22Rv1 (cell line): ENCODE data around the gene EZH2.

Experiments
- H3K27ac ChIP-seq: fragments of 450-650 bp; 2 replicates; pipeline ENCODE4 v1.5.1; 2017
- ZFX ChIP-seq: fragments of 450-650 bp; IDR thresholded peaks from 2 replicates; pipeline ENCODE4 v1.6.1; 2017; ENCODE audit warnings: antibody characterized with exemption, borderline replicate concordance
- TF ChIP-seq, protein P1 (sequence below): fragments of 450-650 bp; IDR thresholded peaks from 2 replicates; pipeline ENCODE4 v1.5.1; 2017; ENCODE audit warnings: mild to moderate bottlenecking

Gene EZH2

DNA sequence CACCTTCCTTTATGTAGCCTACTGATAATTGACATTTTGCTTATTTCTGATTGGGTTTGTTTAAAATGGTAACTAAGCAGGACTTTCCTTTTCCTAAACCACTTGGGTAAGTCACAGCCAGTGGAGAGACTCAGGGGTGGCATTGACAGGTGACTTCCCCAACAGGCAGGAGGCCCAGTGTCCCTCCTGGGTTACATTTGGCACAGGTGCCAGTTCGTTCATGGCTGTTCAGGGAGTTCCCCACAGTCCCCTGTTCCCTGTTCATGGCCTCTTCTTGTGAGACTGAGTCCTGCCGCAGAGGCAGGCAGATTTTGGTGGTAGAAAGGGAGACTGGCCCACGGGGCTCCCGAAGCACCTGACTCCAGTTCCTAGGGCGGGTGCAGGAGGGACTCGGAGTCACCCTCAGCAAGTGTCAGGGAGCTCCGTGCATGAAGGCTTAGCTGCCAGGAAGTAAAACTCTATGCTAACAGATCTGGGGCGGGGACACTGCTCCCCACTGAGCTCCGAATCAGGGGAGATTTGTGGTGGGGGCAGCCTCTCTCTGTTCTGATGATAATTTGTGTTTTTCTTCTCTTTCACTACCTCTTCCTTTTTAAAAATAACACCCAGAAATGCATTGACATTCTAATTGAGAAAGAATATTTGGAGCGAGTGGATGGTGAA lies 84.1 kb downstream of the EZH2 start:
- TF ChIP-seq ZFX = no peak
- TF ChIP-seq, protein P1, sequence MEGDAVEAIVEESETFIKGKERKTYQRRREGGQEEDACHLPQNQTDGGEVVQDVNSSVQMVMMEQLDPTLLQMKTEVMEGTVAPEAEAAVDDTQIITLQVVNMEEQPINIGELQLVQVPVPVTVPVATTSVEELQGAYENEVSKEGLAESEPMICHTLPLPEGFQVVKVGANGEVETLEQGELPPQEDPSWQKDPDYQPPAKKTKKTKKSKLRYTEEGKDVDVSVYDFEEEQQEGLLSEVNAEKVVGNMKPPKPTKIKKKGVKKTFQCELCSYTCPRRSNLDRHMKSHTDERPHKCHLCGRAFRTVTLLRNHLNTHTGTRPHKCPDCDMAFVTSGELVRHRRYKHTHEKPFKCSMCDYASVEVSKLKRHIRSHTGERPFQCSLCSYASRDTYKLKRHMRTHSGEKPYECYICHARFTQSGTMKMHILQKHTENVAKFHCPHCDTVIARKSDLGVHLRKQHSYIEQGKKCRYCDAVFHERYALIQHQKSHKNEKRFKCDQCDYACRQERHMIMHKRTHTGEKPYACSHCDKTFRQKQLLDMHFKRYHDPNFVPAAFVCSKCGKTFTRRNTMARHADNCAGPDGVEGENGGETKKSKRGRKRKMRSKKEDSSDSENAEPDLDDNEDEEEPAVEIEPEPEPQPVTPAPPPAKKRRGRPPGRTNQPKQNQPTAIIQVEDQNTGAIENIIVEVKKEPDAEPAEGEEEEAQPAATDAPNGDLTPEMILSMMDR = no peak
- H3K27ac ChIP-seq = no peak overlapping the region

DNA sequence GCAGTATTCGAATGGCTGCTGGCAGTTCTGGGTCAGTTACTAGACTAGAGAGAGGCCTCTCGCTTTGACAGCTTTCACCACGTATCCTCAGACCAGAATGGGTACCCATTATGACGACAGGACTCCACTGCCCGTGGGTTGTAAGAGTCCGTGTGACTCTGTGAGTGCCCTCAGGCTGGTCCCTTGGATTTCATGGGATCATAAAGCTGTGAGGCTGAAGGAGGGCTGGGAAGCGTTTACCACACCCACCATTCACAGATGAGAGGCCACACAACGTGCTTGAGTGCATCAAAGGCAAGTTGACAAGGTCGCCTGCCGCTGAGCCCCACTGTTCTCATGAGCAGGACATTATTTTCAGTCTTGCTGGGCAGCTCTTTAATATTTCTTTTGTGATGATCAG lies 87.2 kb downstream of the EZH2 start:
- no peak overlapping the region for H3K27ac ChIP-seq
- TF ChIP-seq ZFX = no peak

DNA sequence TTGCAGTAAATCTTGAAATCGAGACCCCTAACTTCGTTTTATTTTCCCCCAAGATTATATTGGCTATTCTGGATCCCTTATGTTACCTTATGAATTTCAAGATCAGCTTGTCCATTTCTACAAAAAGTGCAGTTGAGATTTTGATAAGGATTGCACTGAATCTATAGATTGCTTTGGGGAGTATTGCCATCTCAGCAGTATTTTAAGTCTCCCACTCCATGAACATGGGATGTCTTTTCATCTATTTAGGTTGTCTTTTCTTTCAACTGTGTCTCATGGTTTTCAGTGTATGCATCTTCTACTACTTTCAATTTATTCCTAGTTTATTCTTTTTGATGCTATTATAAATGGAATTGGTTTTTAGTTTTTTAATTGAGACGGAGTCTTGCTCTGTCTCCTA lies 89.6 kb downstream of the EZH2 start:
- TF ChIP-seq ZFX = no peak
- TF ChIP-seq, protein P1 = no peak

GRCh38 chr7:148793590-148793989 lies 90.5 kb downstream of the EZH2 start:
- TF ChIP-seq, protein P1 = no peak
- no peak for TF ChIP-seq ZFX
- H3K27ac ChIP-seq = no peak overlapping the region

More for the DNA sequence above, 89.6 kb downstream of the EZH2 start:
- no peak overlapping the region for H3K27ac ChIP-seq

GRCh38 chr7:148791546-148791945 lies 92.5 kb downstream of the EZH2 start:
- no peak overlapping the region for H3K27ac ChIP-seq
- TF ChIP-seq ZFX = no peak
- TF ChIP-seq, protein P1 = no peak

DNA sequence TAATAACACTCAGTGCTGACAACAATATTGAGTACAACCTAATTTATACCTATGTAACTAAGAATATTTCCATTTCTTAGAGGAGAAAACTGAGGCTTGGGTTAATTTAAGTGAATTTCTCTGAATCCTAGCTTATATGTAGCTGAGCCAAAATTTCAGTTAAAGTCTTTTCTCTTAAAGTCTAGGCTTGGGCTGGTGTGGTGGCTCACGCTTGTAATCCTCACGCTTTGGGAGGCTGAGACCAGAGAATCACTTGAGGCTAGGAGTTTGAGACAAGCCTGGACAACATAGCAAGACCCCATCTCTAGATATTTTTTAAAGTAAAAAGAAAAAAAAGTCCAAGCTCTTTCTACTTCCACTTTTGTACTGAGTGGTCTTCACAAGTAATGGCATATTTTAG lies 93.2 kb downstream of the EZH2 start:
- H3K27ac ChIP-seq = no peak overlapping the region
- TF ChIP-seq, protein P1 = no peak
- TF ChIP-seq ZFX = no peak

DNA sequence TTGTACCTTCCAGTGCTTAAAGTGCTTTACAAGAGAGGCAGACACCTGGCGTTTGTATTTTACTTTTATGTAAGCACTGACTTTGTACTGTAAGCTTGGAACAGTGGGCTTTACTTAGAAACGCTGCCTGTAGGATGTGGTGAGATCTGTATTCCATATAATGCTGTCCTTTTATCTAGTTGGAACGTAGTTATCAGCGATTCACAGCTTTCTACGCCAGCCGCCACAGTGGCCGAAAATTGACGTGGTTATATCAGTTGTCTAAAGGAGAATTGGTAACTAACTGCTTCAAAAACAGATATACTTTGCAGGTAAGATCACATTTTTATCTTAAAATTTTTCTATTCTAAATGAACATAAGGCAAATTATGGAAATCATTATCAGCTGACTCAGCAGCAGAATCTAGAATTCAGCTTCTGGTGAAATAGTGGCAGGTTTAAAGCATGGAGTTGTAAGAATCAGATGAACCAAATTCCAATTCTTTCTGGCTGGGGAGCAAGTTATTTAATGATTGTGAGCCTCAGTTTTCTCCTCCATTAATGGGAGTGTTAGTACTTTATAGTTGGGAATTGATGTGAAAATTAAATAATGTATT lies 93.9 kb downstream of the EZH2 start:
- TF ChIP-seq, protein P1 = no peak
- no peak for TF ChIP-seq ZFX
- no peak overlapping the region for H3K27ac ChIP-seq

DNA sequence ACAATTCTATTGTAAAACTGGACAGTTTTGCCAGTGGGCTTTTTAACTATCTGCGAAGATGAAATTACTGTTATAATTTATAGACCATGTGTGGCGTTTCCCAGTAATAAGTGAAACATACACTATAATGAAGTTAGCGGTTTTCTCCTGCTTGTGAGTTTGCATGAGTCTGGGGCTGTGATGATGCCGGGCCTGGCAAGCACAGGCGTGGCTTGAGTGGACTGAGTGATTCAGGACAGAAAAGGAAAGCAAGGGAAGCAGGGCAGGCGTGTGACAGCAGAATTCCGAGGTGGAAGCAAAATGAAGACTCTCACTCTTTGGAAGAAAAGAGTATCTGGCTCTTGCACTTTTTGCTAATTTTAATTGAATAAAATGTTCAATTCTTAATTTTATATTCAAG lies 94.9 kb downstream of the EZH2 start:
- TF ChIP-seq ZFX = no peak
- TF ChIP-seq, protein P1 = no peak
- H3K27ac ChIP-seq = no peak overlapping the region
